GM18867 (cell line): ENCODE measurements around the gene ZFPM1.
"Not testable (repeated sequence)": the region's sequence is repeated elsewhere in the genome, so short reads cannot be mapped to it uniquely, and the experiment has no call there.

Experiments used
- ATAC-seq: cut with Tn5 transposase; IDR thresholded peaks from one replicate; pipeline ENCODE4 v1.9.1; 2021; ENCODE audit warnings: mild to moderate bottlenecking, moderate library complexity; ENCODE audit not compliant: unreplicated experiment

ZFPM1 gene

GRCh38 chr16:88510091-88510994 is 57.3 kb downstream of the ZFPM1 start:
- no peak for ATAC-seq

- no peak for ATAC-seq
Measured at GRCh38 chr16:88511060-88511459, 58.0 kb downstream of the ZFPM1 start.

- no peak for ATAC-seq
Measured at GRCh38 chr16:88511906-88512305, 58.8 kb downstream of the ZFPM1 start.

GRCh38 chr16:88512728-88513696 is 59.9 kb downstream of the ZFPM1 start:
- no peak for ATAC-seq

- no peak for ATAC-seq
Measured at GRCh38 chr16:88514070-88514469, 61.0 kb downstream of the ZFPM1 start.

GRCh38 chr16:88514526-88515232 is 61.6 kb downstream of the ZFPM1 start:
- no peak for ATAC-seq

- ATAC-seq, result no peak
Measured at GRCh38 chr16:88515371-88515770, 62.3 kb downstream of the ZFPM1 start.

- ATAC-seq, result no peak
Measured at GRCh38 chr16:88515925-88516594, 63.0 kb downstream of the ZFPM1 start.

- no peak for ATAC-seq
Measured at GRCh38 chr16:88516601-88517061, 63.6 kb downstream of the ZFPM1 start.

GRCh38 chr16:88517208-88517774 is 64.2 kb downstream of the ZFPM1 start:
- not testable (repeated sequence) for ATAC-seq

GRCh38 chr16:88518411-88519111 is 65.5 kb downstream of the ZFPM1 start:
- not testable (repeated sequence) for ATAC-seq

- ATAC-seq, result no peak
Measured at GRCh38 chr16:88519240-88519639, 66.2 kb downstream of the ZFPM1 start.

- no peak for ATAC-seq
Measured at GRCh38 chr16:88519938-88520653, 67.0 kb downstream of the ZFPM1 start.

- ATAC-seq, result no peak
Measured at GRCh38 chr16:88521674-88522073, 68.6 kb downstream of the ZFPM1 start.

- ATAC-seq, result no peak
Measured at GRCh38 chr16:88522276-88522949, 69.3 kb downstream of the ZFPM1 start.

GRCh38 chr16:88523309-88524161 is 70.5 kb downstream of the ZFPM1 start:
- ATAC-seq, result no peak

GRCh38 chr16:88524274-88524972 is 71.3 kb downstream of the ZFPM1 start:
- ATAC-seq, result no peak
